ENCODE data around the gene VAMP3. TPM values are rescaled to one million over a fixed set of nuclear protein-coding genes. Genes with fewer than 3 reads are reported as not detected.

VAMP3 gene
- total RNA-seq: 199 and 205 TPM in 2 replicates

DNA sequence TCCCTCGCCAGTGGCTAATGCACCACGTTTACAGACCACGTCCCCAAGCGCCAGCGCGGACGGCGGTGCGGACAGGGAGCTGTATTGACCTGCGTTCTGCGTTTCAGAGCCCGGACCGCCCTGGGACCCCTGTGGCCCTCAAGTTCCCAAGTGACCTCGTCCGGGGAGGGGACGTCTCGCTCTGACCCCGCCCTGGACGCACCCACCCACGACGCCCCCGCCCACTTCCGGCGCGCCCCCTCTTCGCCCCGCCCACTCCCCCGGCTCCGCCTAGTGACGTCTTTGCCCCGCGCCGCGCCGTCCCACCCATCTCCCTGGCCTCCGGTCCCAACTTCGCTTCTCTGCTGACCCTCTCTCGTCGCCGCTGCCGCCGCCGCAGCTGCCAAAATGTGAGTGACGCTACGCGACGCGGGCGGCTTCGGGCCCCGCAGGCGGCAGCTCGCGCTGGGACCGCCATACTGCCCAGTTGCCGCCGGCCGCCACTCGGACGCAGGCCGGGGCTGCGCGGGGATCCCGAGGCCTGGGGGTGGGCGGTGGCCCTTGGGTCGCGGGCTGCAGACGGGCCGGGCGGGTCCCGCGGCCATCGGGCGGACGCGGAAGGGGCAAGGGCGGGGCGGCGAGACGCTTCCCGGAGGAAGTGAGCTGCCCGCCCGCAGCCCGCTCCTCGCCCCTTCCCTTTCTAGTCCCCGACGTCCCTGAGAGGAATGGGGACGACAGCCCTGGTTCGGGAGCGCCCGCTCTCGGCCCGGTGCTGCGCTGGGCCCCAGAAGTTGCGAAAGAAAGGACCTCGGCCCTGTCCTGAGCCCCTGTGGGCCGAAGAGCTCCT, at the start of gene VAMP3:
Gene VAMP3 (plus strand): TSS at position 300 of the 826 bp plus-strand sequence. CDS start 88 bp downstream, at position 388.
- no peak for DNase-seq (ENCODE audit: extremely low read depth, low read depth, low spot score)

DNA sequence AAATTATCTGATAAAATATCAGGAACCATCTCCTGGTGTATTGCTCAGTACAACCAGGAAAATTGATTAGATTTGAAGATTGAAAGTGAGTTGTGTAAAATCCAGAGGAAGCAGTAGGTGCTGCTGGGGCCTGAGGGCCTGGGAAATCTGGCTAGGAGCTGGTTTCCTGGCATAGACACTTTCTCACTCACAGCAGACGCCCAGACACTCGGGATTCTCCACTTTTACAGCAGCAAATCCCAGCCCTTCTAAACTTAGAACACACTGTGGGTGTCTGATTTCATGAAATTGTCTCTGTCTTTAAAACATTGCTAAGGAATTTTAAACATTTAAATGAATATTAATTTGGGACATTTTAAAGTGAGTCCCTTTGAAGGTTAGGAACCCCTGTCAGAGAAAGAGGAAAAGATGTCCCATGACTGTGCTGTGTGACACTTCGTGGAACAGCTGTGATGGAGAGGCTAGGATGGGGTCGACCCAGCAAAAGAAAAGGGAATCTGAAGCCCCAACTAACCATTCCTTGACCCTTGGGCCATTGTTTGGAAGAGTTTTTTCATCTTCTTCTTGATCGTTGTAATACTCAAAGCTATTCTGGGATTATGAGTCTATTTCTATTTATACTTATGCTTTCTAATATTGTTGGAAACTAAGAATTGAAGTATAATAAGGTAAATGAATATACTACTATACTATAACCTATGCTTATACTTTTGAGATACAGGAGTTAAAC, 49.0 kb upstream of the VAMP3 start:
- no peak for DNase-seq (ENCODE audit: extremely low read depth, low read depth, low spot score)

DNA sequence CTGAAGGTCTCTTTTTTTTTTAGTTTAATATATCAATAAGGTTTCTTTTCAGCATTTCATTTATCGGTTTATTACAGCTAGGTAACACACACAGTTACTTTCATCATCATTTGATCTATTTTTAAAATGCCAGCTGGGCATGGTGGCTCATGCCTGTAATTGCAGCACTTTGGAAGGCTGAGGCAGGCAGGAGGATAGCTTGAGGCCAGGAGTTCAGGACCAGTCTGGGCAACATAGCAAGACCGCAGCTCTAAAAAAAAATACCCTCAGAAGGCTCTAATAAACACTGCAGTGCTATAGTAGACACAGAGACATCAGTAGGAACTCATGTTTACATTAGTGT, 48.5 kb upstream of the VAMP3 start:
- no peak for DNase-seq (ENCODE audit: extremely low read depth, low read depth, low spot score)

- no peak for DNase-seq (ENCODE audit: extremely low read depth, low read depth, low spot score)
Observed at GRCh38 chr1:7726623-7727022, 44.5 kb upstream of the VAMP3 start.

- no peak for DNase-seq (ENCODE audit: extremely low read depth, low read depth, low spot score)
Observed at GRCh38 chr1:7727809-7728471, 43.2 kb upstream of the VAMP3 start.

GRCh38 chr1:7729761-7730160, 41.3 kb upstream of the VAMP3 start:
- DNase-seq (ENCODE audit: extremely low read depth, low read depth, low spot score): no peak

GRCh38 chr1:7732331-7732730, 38.8 kb upstream of the VAMP3 start:
- DNase-seq (ENCODE audit: extremely low read depth, low read depth, low spot score): no peak

GRCh38 chr1:7733276-7733675, 37.8 kb upstream of the VAMP3 start:
- DNase-seq (ENCODE audit: extremely low read depth, low read depth, low spot score): no peak

GRCh38 chr1:7738044-7738443, 33.1 kb upstream of the VAMP3 start:
- no peak for DNase-seq (ENCODE audit: extremely low read depth, low read depth, low spot score)

- DNase-seq (ENCODE audit: extremely low read depth, low read depth, low spot score): no peak
Observed at GRCh38 chr1:7743346-7743745, 27.8 kb upstream of the VAMP3 start.

DNA sequence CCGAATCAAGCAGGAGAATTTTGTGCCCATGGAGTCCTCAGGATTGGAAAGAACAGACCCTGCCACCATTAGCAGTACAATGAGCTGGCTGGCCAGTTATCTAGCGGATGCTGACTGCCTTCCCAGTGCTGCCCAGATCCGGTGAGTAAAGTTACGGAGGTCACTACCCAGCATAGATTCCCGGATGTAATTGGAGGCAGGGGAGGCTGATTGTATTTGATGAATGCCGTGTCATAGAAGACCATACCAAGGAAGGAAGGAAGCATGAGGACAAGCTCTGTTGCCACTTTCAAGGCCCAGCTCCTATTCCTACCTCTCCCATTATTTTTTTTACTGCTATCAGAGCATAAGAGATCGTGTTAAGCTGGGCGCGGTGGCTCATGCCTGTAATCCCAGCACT, 26.2 kb upstream of the VAMP3 start:
- no peak for DNase-seq (ENCODE audit: extremely low read depth, low read depth, low spot score)

DNA sequence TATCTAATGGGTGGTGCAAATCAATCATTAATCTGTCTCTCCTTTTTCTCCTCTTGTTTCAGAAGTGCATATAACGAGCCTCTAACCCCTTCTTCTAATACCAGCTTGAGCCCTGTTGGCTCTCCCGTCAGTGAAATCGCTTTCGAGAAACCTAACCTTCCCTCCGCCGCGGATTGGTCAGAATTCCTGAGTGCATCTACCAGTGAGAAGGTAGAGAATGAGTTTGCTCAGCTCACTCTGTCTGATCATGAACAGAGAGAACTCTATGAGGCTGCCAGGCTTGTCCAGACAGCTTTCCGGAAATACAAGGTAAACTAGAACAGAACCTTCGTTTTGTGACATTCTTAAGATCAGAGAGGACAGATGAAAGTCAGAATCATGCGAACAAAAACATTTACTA, 25.3 kb upstream of the VAMP3 start:
- DNase-seq (ENCODE audit: extremely low read depth, low read depth, low spot score): no peak

- no peak for DNase-seq (ENCODE audit: extremely low read depth, low read depth, low spot score)
Observed at GRCh38 chr1:7747605-7748004, 23.5 kb upstream of the VAMP3 start.

DNA sequence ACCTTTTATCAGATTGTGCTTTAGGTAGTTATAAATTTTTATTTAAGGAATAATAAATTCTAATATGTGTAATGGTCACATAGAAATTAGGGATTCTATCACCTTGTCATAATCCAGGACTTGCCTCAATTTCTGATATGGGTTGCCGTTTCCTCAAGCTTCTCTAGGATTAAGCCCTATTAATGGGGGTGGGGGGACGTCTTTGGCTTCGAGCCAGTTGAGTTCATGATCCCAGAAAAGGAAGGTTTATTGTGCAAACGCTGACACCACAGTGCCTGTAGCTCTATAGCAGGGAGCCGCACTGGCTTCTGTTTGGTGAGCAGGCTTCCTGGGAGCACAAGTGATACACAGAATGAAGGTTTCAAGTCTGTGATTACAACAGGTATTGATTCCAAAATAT, 22.0 kb upstream of the VAMP3 start:
- no peak for DNase-seq (ENCODE audit: extremely low read depth, low read depth, low spot score)

GRCh38 chr1:7751174-7751573, 19.9 kb upstream of the VAMP3 start:
- no peak for DNase-seq (ENCODE audit: extremely low read depth, low read depth, low spot score)

DNA sequence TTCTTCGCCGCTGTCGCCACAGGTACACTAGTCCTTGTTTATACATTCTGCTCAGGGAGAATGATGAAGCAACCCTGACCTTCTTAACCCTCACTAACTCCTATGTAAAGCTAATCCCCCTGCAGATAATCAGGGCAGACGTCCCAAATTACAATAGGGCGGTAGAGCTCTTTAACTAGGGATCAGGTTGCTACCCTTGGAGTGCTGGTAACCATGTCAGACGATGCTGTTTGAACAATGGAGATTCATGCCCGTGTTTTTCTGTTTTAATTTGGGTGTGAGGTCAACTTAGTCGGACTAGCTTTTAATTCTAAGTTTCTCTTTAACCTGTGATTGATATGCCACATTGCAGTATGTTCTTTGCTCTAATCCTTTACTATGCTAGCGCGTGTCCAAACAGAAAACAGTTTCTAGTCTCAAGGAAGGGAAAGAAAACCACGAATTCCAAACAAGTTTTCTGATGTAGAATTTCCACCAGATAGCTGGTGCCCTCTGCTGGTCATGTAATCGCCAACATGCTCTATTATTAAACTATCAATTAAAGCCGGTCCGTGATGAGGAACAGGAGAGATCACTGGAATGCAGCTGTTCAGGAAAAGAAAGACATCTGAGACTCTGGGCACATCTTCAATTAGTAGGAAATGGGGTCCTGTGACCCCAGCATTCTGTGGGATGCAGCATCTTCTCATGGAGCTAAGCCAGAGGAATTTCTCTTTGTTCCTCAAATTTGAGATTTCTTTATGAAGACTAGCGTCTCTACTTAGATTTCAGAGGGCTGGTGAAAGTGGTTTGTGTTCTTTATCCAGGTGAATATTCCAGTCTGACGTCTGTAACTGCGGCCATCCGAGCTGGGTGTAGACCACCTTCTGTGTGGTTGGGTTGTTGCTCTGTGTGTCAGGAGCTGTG, 18.3 kb upstream of the VAMP3 start:
- DNase-seq (ENCODE audit: extremely low read depth, low read depth, low spot score): peak; percentile 71

- DNase-seq (ENCODE audit: extremely low read depth, low read depth, low spot score): no peak
Observed at GRCh38 chr1:7753641-7754040, 17.5 kb upstream of the VAMP3 start.

- DNase-seq (ENCODE audit: extremely low read depth, low read depth, low spot score): no peak
Observed at GRCh38 chr1:7754234-7754633, 16.9 kb upstream of the VAMP3 start.

DNA sequence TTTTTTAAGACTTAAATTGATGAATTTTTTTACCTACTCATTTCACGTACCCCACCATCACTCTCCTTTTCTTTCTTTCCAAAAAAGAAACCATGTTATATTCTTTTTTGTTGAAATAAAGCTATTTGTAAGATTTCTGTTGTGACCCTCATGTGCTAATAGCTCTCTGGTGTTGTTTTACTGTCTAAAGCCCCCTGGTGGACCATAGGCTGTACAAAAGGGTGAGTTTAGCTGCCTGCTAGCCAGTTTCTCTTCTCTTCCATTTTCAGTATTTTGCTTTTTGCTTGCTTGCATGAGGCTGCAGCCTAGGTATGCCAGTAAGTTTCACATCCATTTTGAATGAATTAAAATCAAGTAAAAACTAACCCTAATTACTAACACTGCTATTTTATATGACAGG, 15.6 kb upstream of the VAMP3 start:
- DNase-seq (ENCODE audit: extremely low read depth, low read depth, low spot score): no peak

DNA sequence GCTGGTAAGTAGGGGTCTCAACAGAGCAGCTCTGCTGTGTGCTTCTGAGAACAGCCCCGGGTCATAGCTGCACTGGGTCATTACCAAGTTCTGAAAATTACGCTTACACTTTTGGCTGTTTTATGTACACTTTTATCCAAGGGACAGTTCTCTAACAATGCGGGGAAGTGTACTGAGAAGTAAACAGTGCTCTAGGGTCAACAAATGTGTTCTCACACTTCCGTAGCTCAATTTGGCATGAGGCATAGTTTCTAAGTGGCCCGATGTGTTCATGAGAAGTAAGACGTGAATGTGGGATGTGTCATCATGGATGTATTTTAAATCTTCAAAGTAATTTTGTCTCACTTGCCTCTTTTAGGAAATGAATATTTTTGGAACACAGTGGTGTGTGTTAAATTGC, 10.9 kb upstream of the VAMP3 start:
- DNase-seq (ENCODE audit: extremely low read depth, low read depth, low spot score): no peak

- no peak for DNase-seq (ENCODE audit: extremely low read depth, low read depth, low spot score)
Observed at GRCh38 chr1:7761103-7761502, 10.0 kb upstream of the VAMP3 start.
